HCT116 (cell line): ENCODE data around the gene CSTA. TPM values are rescaled to one million over a fixed set of nuclear protein-coding genes. Genes with fewer than 3 reads are reported as not detected.
A peak's percentile ranks its signal among the peaks of the same experiment; 100 is the strongest.

Experiments used
- ATAC-seq: fragments of 200-7000 bp; cut with Tn5 transposase; 2 replicates; pipeline ENCODE4 v1.9.1; 2020; ENCODE audit warnings: mild to moderate bottlenecking, moderate library complexity
- BruUV-seq: library from RNA; stranded (reverse); fragments of 400-500 nt; replicated peaks from 2 replicates; lab custom pipeline; 2021; lab: Mats Ljungman, UMichigan
- CTCF ChIA-PET: fragments of 300-600 bp; sonication (Branson Sonifier 250); formaldehyde crosslinking; loops from one replicate; lab custom pipeline; 2021; ENCODE audit warnings: antibody characterized with exemption; lab: Charles Lee
- POLR2A ChIA-PET: fragments of 300-600, 350-600 bp; sonication (Branson Sonifier 250); formaldehyde crosslinking; loops from one replicate; lab custom pipeline; 2021; ENCODE audit warnings: antibody characterized with exemption; lab: Charles Lee
- RAD21 ChIA-PET, 2 experiments: fragments of 300-600 bp; sonication (Branson Sonifier 250); formaldehyde crosslinking; loops; one replicate each; lab custom pipeline; 2023; ENCODE audit warnings: low total read pairs in 2 of 2; ENCODE audit not compliant: uncharacterized antibody in 2 of 2, unreplicated experiment in 2 of 2, low non-redundant PET in 1 of 2; lab: Charles Lee
- DNase-seq: peaks from one replicate; pipeline ENCODE4 v3.0.0-alpha.2; 2010; ENCODE audit warnings: low read depth, low spot score
- H2AFZ ChIP-seq: fragments of 200-600 bp; shearing (Covaris generic), sonication (generic); 2 replicates; pipeline ENCODE4 v1.6.1; 2017; ENCODE audit warnings: low read depth, mixed run types, mixed read lengths, antibody characterized with exemption, low read length; ENCODE audit not compliant: poor library complexity, severe bottlenecking
- H3K27ac ChIP-seq: 2 replicates; pipeline ENCODE4 v1.5.1; 2012; ENCODE audit warnings: low read depth, low read length
- H3K27me3 ChIP-seq: fragments of 200-600 bp; sonication (generic); 2 replicates; pipeline ENCODE4 v1.6.1; 2016; ENCODE audit warnings: mixed run types, low read length, mixed read lengths; ENCODE audit not compliant: insufficient read depth
- H3K36me3 ChIP-seq, 2 experiments: fragments of 200-500 bp in 1 of 2; fragments of 200-600 bp in 1 of 2; sonication (Bioruptor generic) in 1 of 2; sonication (generic) in 1 of 2; 2 replicates each; pipeline versions ENCODE4 v1.5.1 to v1.6.1; 2014 to 2016; ENCODE audit warnings: low read length in 2 of 2, inconsistent platforms in 1 of 2, mixed read lengths in 1 of 2, mixed run types in 1 of 2; ENCODE audit not compliant: insufficient read depth in 2 of 2, control insufficient read depth in 1 of 2
- H3K4me1 ChIP-seq, 2 experiments: fragments of 200-600 bp in 1 of 2; sonication (generic) in 1 of 2; 2 replicates each; pipeline versions ENCODE4 v1.5.1 to v1.6.1; 2012 to 2017; ENCODE audit warnings: low read length in 2 of 2, inconsistent platforms in 1 of 2, mild to moderate bottlenecking in 1 of 2, mixed read lengths in 1 of 2, mixed run types in 1 of 2, moderate library complexity in 1 of 2; ENCODE audit not compliant: insufficient read depth in 2 of 2, control insufficient read depth in 1 of 2
- H3K4me2 ChIP-seq: fragments of 200-600 bp; sonication (generic); 2 replicates; pipeline ENCODE4 v1.6.1; 2017; ENCODE audit warnings: mixed run types, low read length, mixed read lengths
- H3K4me3 ChIP-seq, 2 experiments: fragments of 200-600 bp in 1 of 2; sonication (generic) in 1 of 2; replicated peaks in 1 of 2; 2 replicates each; pipeline ENCODE4 v1.5.1; 2011 to 2016; ENCODE audit warnings: low read length in 2 of 2, control low read depth in 1 of 2, low read depth in 1 of 2, mild to moderate bottlenecking in 1 of 2, mixed read lengths in 1 of 2, mixed run types in 1 of 2
- H3K79me2 ChIP-seq: fragments of 200-600 bp; sonication (generic); 2 replicates; pipeline ENCODE4 v1.6.1; 2017; ENCODE audit warnings: mild to moderate bottlenecking, mixed run types, low read length, moderate library complexity, mixed read lengths; ENCODE audit not compliant: insufficient read depth
- H3K9ac ChIP-seq: fragments of 200-600 bp; sonication (generic); 2 replicates; pipeline ENCODE4 v1.6.1; 2016; ENCODE audit warnings: low read length, mixed read lengths
- H3K9me2 ChIP-seq: fragments of 200-600 bp; sonication (generic), shearing (Covaris generic); 2 replicates; pipeline ENCODE4 v1.6.1; 2017; ENCODE audit warnings: mixed run types, mild to moderate bottlenecking, moderate library complexity; ENCODE audit not compliant: insufficient read depth
- H3K9me3 ChIP-seq, 2 experiments: fragments of 200-500 bp in 1 of 2; fragments of 200-600 bp in 1 of 2; sonication (Bioruptor generic) in 1 of 2; sonication (generic) in 1 of 2; 2 replicates each; pipeline ENCODE4 v1.6.1; 2014 to 2017; ENCODE audit warnings: low read length in 2 of 2, mixed read lengths in 2 of 2, inconsistent platforms in 1 of 2, low read depth in 1 of 2, mild to moderate bottlenecking in 1 of 2, mixed run types in 1 of 2, moderate library complexity in 1 of 2; ENCODE audit not compliant: control insufficient read depth in 1 of 2, insufficient read depth in 1 of 2
- H4K20me1 ChIP-seq: fragments of 200-600 bp; sonication (generic), shearing (Covaris generic); 2 replicates; pipeline ENCODE4 v1.6.1; 2017; ENCODE audit warnings: mixed run types, mild to moderate bottlenecking, moderate library complexity; ENCODE audit not compliant: insufficient read depth
- ATF3 ChIP-seq: IDR thresholded peaks from 2 replicates; pipeline ENCODE4 v1.6.1; 2012
- CBX3 ChIP-seq: IDR thresholded peaks from 2 replicates; pipeline ENCODE4 v1.6.1; 2012; ENCODE audit warnings: low read depth
- CTCF ChIP-seq, 3 experiments: fragments of 200-600 bp in 1 of 3; sonication (generic) in 1 of 3; IDR thresholded peaks in 2 of 3; conservative IDR thresholded peaks in 1 of 3; 2 replicates each; pipeline ENCODE4 v1.5.1; 2012 to 2017; ENCODE audit warnings: low read depth in 2 of 3, low read length in 2 of 3, antibody characterized with exemption in 1 of 3, borderline replicate concordance in 1 of 3, control low read depth in 1 of 3, mild to moderate bottlenecking in 1 of 3, mixed read lengths in 1 of 3, mixed run types in 1 of 3, moderate library complexity in 1 of 3; ENCODE audit not compliant: insufficient read depth in 1 of 3
- EGR1 ChIP-seq: IDR thresholded peaks from 2 replicates; pipeline ENCODE4 v1.6.1; 2012; ENCODE audit warnings: low read depth
- EZH2 ChIP-seq: fragments of 200-600 bp; sonication (generic); IDR thresholded peaks from 2 replicates; pipeline ENCODE4 v1.6.1; 2017; ENCODE audit warnings: antibody characterized with exemption, mixed run types
- MAX ChIP-seq: IDR thresholded peaks from 2 replicates; pipeline ENCODE4 v1.6.1; 2012
- POLR2AphosphoS5 ChIP-seq: IDR thresholded peaks from 2 replicates; pipeline ENCODE4 v1.6.1; 2011; ENCODE audit warnings: mild to moderate bottlenecking, low read depth, low read length, moderate library complexity
- RAD21 ChIP-seq: IDR thresholded peaks from 2 replicates; pipeline ENCODE4 v1.6.1; 2012; ENCODE audit warnings: low read depth, mild to moderate bottlenecking
- intact Hi-C: fragments of 100-400 bp; cut with micrococcal nuclease; formaldehyde crosslinking; loops from 2 replicates; pipeline ENCODE4 v1.10.0; 2022
- total RNA-seq: library from RNA; stranded (reverse); gene quantifications from one replicate; pipeline ENCODE4 v1.2.1, GENCODE V29; 2021; ENCODE audit not compliant: unreplicated experiment

CSTA gene
- total RNA-seq, 1 experiment from 2014 or later = 11.0 TPM

- CTCF ChIA-PET = no interaction called here
- Histone ChIP-seq H3K27ac (no peak overlapping the region), H3K4me1 (0 out of 4 replicates have a peak, but pooled peaks cover 0 to 3% of the 10 kb centered on the region in 2 experiments), H3K79me2 (no peaks in the 10 kb centered on the region), H2AFZ (no peak overlapping the region), H3K9me2 (no peaks in the 10 kb centered on the region), H3K36me3 (no peaks in the 10 kb centered on the region), H3K27me3 (no peaks in the 10 kb centered on the region), H3K9ac (no peak overlapping the region), H3K4me2 (no peak overlapping the region), H3K4me3 (no peak overlapping the region), H3K9me3 (no peaks in the 10 kb centered on the region), H4K20me1 (no peaks in the 10 kb centered on the region)
- DNase-seq (no peak), ATAC-seq (no peak)
- RAD21 ChIA-PET = no interaction called here
- no peak for TF ChIP-seq MAX
- TF ChIP-seq EZH2 = no peak
- TF ChIP-seq EGR1 = no peak
- TF ChIP-seq POLR2AphosphoS5 = no peak
- TF ChIP-seq CBX3 = no peak
- TF ChIP-seq ATF3 = no peak
- POLR2A ChIA-PET = no interaction called here
- BruUV-seq = no TSS peak
- intact Hi-C loops = no loop called here
These were observed 24.0 kb upstream of the CSTA start for GRCh38 chr3:122301063-122301462.

- RAD21 ChIA-PET = interaction anchor here (0.8 to 1.5 kb wide), 5 partner anchors 51 to 759 kb away, joined by 3 to 4 read pairs (median 3); no protein-coding TSS in a partner anchor
These were observed 19.0 kb upstream of the CSTA start for GRCh38 chr3:122305818-122306621.

More at GRCh38 chr3:122305818-122306621, 19.0 kb upstream of the CSTA start:
- H2AFZ ChIP-seq = peak overlapping the region; percentile 48
- H3K9me3 ChIP-seq = no peaks in the 10 kb centered on the region
- H3K4me3 ChIP-seq = no peak overlapping the region
- H4K20me1 ChIP-seq = no peaks in the 10 kb centered on the region
- H3K27ac ChIP-seq = no peak overlapping the region
- POLR2A ChIA-PET = no interaction called here
- BruUV-seq = no TSS peak
- H3K4me1 ChIP-seq = 0 out of 4 replicates have a peak, but pooled peaks cover 0 to 3% of the 10 kb centered on the region in 2 experiments
- no peak overlapping the region for H3K9ac ChIP-seq
- peak overlapping the region; percentile 24 for H3K4me2 ChIP-seq
- no peaks in the 10 kb centered on the region for H3K27me3 ChIP-seq
- DNase-seq = peak; percentile 23
- H3K79me2 ChIP-seq = no peaks in the 10 kb centered on the region
- TF ChIP-seq POLR2AphosphoS5 (no peak), RAD21 (peak; percentile 63), CTCF (IDR thresholded peaks at IDR 0.05 in 2 of 3, conservative IDR thresholded peaks at IDR 0.05 in 1 of 3; ENCODE audit: borderline replicate concordance in 1 of 3, insufficient read depth in 1 of 3, low read depth in 2 of 3, low read length in 2 of 3) (peak; percentile 40 to 54 (median 49); a peak in 5 of 6 replicates)
- TF ChIP-seq, all 23 proteins: peak for 2
- intact Hi-C loops = loop anchor here (5.0 kb wide), 2 partner anchors 51 to 759 kb away; partner anchors contain the start of gene POLQ
- H3K36me3 ChIP-seq = no peaks in the 10 kb centered on the region
- CTCF ChIA-PET = interaction anchor here (0.9 to 2.7 kb wide), 11 partner anchors 20 to 373 kb away, joined by 3 to 14 read pairs (median 4); partner anchors contain the start of genes FAM162A and WDR5B
- ATAC-seq = peak; percentile 93
- H3K9me2 ChIP-seq = no peaks in the 10 kb centered on the region
